ENCODE data around the gene MSTO1.
"Not testable (repeated sequence)": the region's sequence is repeated elsewhere in the genome, so short reads cannot be mapped to it uniquely, and the experiment has no call there.

The MSTO1 gene

GRCh38 chr1:155609515-155610256 is at the start of gene MSTO1:
Gene MSTO1, plus strand, starts transcription at chr1:155610218. Its CDS starts 31 bp downstream, at chr1:155610249.
- peak; percentile 89 for DNase-seq (ENCODE audit: low spot score)

- DNase-seq (ENCODE audit: low spot score), result peak; percentile 37
Observed at GRCh38 chr1:155561779-155562580, 48.0 kb upstream of the MSTO1 start.

GRCh38 chr1:155562581-155563376 is 47.2 kb upstream of the MSTO1 start, which contains the start of gene ASH1L:
Gene ASH1L, minus strand, starts transcription at chr1:155562803. Its CDS starts 41,284 bp downstream, at chr1:155521519.
- peak; percentile 89 for DNase-seq (ENCODE audit: low spot score)

GRCh38 chr1:155563377-155564022 is 46.5 kb upstream of the MSTO1 start:
- not testable (repeated sequence) for DNase-seq (ENCODE audit: low spot score)

- no peak for DNase-seq (ENCODE audit: low spot score)
Observed at GRCh38 chr1:155569988-155570592, 39.9 kb upstream of the MSTO1 start.

GRCh38 chr1:155570593-155570990 is 39.4 kb upstream of the MSTO1 start:
- no peak for DNase-seq (ENCODE audit: low spot score)

DNA sequence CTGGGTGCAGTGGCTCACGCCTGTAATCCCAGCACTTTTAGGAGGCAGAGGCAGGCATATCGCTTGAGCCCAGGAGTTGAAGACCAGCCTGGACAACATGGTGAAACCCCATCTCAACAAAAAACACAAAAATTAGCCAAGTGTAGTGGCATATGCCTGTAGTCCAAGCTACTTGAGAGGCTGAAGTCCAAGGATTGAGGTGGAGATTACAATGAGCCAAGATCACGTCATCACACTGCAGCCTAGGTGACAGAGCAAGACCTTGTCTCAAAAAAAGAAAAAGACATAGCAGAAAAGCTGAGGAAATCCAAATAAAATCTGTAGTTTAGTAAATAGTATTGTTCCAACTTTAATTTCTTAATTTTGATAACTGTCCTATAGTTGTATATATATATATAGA is 35.9 kb upstream of the MSTO1 start:
- no peak for DNase-seq (ENCODE audit: low spot score)

DNA sequence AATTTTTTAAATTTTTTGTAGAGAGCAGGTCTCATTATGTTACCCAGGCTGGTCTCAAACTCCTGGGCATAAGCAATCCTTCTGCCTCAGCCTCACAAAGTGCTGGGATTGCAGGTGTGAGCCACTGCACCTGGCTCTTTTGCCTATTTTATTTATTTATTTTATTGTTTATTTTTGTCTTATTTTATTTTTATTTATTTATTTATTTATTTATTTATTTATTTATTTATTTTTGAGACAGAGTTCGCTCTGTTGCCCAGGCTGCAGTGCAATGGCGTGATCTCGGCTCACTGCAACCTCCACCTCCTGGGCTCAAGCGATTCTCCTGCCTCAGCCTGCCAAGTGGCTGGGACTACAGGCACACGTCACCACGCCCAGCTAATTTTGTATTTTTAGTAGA is 34.4 kb upstream of the MSTO1 start:
- not testable (repeated sequence) for DNase-seq (ENCODE audit: low spot score)

DNA sequence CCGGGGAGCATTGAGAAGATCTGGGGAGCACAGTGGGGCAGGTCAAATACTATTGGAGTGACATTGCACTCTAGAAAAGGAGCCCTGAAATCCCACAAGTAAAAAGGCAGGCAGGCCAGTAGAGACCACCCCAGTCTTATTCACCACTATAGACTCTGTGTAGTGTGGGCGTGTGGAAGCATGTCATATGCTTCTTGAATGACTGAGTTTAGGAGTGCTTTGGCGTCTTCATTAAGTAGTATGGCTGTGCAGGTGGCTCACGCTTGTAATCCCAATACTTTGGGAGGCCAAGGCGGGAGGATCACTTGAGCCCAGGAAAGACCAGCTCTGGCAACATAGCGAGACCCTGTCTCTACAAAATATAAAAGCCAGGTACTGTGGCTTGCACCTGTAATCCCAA is 26.2 kb upstream of the MSTO1 start:
- DNase-seq (ENCODE audit: low spot score), result not testable (repeated sequence)

GRCh38 chr1:155589282-155589681 is 20.7 kb upstream of the MSTO1 start:
- DNase-seq (ENCODE audit: low spot score), result not testable (repeated sequence)

- not testable (repeated sequence) for DNase-seq (ENCODE audit: low spot score)
Observed at GRCh38 chr1:155590516-155591247, 19.3 kb upstream of the MSTO1 start.

DNA sequence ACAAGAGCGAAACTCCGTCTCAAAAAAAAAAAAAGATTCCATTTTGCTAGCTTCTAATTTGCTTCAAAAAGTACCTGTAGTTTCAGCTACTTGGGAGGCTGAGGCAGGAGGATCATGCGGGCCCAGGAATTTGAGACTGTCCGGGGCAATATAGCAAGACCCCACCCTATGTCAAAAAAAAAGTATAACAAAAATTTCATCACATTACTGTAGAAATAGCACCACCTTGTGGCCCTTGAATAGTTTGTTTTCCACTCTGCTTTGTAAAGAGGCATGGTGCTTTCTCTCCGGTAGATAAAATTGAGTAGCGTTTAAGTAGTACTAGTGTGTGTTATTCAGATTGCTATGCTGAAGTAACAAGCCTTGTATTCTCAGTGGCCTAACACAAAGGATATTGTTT is 18.2 kb upstream of the MSTO1 start:
- DNase-seq (ENCODE audit: low spot score), result peak; percentile 29

DNA sequence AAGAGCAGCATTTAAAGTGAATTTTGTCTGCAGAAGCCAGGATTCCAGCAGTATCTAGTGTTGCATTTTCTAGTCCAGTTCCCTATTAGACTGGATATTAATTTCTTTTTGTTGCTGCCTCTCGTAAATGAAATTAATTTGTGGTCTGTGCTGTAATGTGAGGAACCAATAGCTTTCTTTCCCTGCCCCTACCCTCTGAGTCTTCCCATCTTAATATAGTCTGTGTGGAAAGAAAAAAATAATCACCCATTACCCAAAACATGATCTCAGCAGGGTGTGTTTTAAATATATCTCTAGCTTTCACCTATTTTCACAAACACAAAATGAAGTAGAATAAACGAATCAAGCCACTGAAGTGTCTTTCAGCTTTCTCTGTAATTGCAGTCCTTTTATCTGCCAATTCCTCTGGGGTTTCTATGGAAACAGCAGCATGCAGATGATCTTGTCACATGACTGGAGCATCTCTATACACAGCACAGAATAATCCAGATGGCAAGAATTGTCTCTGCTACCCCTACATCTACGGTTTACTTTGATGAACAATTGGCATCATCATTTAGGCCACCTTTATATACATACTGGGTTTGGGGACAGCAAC is 14.0 kb upstream of the MSTO1 start:
- DNase-seq (ENCODE audit: low spot score), result not testable (repeated sequence)

DNA sequence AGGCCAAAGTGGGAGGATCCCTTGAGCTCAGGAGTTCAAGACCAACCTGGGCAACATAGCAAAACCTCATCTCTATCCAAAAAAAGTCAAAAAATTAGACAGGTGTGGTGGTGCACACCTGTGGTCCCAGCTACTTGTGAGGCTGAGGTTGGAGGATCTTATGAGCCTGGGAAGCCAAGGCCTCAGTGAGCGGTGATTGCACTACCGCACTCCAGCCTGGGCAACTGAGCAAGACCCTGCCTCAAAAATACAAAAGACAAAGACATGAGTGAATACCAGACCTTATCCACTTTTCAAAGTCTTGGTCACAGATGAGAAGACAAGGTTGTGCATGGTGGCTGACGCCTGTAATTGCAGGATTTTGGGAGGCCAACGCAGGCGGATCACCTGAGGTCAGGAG is 13.2 kb upstream of the MSTO1 start:
- DNase-seq (ENCODE audit: low spot score), result no peak

GRCh38 chr1:155598842-155599331 is 11.1 kb upstream of the MSTO1 start:
- DNase-seq (ENCODE audit: low spot score), result no peak

- DNase-seq (ENCODE audit: low spot score), result not testable (repeated sequence)
Observed at GRCh38 chr1:155599828-155600572, 10.0 kb upstream of the MSTO1 start.

DNA sequence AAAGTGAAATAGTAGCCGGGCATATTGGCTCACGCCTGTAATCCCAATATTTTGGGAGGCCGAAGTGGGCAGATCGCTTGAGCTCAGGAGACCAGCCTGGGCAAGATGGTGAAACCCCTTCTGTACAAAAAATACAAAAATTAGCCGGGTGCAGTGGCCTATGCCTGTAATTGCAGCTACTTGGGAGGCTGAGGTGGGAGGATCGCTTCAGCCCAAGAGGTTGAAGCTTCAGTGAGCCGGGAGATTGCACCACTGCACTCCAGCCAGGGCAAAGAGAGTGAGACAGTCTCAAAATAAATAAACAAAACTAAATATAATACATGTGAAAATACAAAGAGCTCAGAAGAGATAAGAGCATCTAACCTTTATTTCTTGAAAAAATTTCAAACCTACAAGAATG is 2.3 kb upstream of the MSTO1 start:
- DNase-seq (ENCODE audit: low spot score), result no peak

DNA sequence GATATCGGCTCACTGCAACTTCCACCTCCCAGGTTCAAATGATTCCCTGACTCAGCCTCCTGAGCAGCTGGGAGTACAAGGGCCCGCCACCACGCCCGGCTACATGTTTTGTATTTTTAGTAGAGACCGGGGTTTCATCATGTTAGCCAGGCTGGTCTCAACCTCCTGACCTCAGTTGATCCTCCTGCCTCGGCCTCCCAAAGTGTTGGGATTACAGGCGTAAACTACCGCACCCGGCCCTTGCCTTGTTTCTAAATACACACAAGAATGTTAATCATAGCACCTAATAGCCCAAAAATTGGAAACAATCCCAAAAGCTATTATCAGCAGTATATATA is 1.2 kb upstream of the MSTO1 start:
- DNase-seq (ENCODE audit: low spot score), result no peak

GRCh38 chr1:155610257-155610647 is 234 bp downstream of the MSTO1 start:
- not testable (repeated sequence) for DNase-seq (ENCODE audit: low spot score)

All from HuH-7.5 (cell line).